Activated T-cell treated with anti-CD3 and anti-CD28 coated beads, Interleukin-2, amount 50 U/mL, for 48 hours (primary cell): ENCODE measurements around the gene ASB7.
"Not testable (repeated sequence)": the region's sequence is repeated elsewhere in the genome, so short reads cannot be mapped to it uniquely, and the experiment has no call there.

Experiments
- DNase-seq, 2 experiments: peaks; one replicate each; pipeline ENCODE4 v3.0.0-alpha.2; 2020

The ASB7 gene, protein sequence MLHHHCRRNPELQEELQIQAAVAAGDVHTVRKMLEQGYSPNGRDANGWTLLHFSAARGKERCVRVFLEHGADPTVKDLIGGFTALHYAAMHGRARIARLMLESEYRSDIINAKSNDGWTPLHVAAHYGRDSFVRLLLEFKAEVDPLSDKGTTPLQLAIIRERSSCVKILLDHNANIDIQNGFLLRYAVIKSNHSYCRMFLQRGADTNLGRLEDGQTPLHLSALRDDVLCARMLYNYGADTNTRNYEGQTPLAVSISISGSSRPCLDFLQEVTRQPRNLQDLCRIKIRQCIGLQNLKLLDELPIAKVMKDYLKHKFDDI

DNA sequence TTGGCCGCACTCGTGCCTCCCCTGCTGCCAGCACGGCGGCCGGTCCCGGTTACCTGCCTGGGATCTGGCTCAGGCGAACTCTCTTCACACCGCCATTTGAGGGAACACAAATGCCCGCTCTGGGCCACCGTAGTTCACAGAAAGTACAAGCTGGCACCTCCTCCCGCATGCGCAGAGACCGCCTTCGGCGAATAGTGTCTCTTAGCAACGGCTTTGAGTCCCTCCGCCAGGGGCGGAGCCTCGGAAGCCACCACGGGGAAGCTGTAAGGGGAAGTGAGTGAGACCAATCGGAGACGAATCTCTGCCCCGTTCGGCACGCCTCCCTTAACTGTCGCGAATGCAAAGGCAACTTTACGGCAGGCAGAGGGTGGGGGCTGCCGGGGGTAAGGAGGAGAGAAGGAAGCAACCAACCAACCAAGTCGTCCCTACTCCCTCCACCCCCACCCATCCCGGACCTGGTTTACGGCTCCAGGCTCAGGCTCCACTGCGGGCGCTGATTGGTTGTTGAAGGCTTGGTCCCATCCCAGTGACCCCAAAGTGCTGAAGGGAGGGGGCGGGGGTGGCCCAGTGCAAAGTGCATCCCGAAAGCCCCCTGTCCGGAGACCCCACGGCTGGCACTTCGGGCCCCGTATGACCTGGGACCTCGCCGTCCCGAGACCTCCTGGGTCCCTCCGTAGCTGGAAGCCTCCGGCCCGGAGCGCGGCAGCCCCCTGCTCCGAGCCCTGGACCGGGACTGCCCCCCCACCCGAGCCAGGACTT, at the start of gene ASB7, which contains the start of gene LINS1:
Gene ASB7 (plus strand): TSS at position 526 of the 759 bp plus-strand sequence. CDS start 9,628 bp downstream, outside the sequence.
Gene LINS1 (minus strand): TSS at position 121 of the 759 bp plus-strand sequence. CDS start 21,342 bp downstream, outside the sequence.
- peak; percentile 99 for DNase-seq

DNA sequence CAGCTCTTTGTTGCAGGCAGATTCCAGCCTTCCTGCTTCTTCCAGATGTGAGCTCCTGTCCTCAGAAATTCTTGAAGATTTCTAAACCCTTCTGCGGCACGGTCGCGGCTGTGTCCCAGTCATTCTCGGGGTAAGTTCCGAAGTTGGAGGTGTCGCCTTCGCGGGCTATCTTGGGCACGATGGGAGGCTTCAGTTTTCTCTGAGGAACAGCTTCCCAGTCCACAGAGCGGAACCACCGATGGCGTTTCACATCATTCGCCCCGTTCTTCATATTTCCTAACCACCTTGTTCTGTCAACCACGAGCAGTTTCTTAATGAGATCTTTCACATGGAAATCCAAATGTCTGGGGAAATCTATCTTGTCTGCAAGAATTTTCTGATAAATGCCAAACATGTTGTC, 48.9 kb upstream of the ASB7 start:
- no peak for DNase-seq

DNA sequence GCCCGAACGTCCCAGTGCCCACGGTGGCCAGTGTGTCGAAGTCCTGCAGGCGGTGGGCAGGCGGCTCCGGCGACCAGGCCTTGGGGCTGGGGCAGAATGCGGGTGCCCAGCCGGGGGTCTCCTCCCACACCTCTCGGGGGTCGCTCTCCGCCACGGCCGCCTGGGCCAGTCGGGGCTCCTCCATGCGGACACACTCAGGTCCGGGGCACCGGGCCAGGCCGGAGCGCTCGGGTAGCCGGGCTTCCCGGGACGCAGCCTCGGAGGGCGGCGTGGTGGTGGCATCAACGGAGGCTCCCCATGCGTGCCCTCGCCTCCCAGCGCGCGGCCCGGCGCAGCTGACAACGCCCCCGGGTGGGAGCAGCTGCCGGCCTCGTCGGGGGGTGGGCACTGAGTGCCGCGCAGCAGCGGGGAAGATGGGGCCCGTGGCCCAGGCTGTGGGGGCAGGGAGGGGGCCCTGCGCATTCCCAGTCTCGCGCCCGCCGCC, 43.6 kb upstream of the ASB7 start:
- DNase-seq: no peak

DNA sequence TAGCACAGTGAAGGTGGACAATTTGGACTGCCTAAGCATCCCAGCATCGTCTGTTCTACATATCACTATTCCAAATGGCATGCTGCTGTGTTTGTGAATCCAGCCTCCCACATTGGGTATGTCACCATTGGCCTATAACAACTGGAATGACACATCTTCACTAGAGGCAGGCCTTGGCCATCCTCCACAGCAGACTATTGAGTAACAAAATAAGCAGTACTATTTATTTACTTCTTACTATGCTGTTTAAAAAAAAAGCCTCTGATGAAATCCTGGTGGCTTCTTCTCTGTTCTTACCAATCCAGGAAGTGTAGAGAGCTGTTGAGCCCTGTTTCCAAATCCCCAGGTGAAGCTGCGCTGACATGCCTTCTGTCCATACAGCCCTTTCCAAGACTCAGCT, 43.1 kb upstream of the ASB7 start:
- DNase-seq: no peak

DNA sequence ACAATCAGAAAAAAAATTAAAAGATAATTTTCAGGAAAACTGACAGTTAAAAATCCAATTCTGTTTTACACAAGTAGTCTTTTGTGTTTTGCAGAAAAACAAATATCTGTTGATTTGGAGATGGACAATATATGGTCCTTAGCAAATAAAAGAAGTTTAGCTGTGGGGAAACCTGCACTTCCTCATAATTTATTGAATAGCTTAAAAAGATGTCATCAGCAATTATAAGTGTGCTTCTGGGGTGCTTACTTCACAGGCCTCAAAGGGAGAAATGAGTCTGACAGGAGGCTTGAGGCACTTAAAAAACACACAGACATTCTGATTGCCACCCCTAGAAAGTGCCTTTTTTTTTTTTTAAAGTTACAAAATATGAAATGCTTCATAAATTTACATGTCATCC, 42.1 kb upstream of the ASB7 start:
- DNase-seq: no peak

DNA sequence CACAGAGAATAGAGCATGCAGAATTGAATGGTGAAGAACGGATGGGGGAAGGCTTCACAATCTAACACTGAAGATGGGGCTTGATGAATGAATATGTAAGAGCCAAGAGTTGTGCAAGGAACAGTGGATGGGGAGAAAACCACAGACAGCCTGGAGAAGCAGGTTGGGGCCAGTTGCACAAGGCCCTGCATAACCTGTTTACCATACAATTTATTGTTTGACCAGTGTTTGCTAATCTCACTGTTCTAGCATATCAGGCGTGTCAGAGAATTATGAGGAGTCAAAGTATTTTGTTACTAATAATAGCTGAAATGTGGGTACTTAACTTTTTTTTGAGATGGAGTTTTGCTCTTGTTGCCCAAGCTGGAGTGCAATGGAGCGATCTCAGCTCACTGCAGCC, 36.8 kb upstream of the ASB7 start:
- DNase-seq: no peak

DNA sequence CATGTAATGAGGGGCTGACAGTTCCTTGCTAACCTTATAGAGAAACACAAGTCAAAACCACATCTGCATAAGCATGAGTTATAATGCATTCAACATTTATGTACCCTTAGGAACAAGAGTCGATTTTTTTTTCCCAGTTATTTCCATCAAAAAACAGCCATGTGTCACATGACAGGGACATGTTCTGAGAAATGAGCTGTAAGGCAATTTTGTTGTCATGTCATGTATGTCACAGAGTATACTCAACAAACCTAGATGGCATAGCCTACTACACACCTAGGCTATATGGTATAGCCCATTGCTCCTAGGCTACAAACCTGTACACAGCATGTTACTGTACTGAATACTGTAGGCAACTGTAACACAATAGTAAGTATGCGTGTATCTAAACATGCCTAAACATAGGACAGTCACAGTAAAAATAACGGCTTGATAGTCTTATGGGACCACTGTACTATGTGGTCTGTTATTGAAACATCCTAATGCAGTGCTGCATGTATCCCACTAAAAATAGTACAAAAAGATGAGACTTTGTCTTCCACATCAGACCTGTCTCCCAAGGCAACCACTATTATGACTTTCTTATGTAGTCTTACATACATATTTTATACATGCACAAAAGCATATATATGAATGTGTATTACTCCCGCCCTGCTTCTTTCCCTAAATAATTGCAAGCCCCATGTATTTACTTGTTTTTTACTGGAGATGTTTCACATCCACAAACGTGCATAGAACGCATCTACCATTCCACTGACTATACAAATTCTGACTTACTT, 35.4 kb upstream of the ASB7 start:
- no peak for DNase-seq

DNA sequence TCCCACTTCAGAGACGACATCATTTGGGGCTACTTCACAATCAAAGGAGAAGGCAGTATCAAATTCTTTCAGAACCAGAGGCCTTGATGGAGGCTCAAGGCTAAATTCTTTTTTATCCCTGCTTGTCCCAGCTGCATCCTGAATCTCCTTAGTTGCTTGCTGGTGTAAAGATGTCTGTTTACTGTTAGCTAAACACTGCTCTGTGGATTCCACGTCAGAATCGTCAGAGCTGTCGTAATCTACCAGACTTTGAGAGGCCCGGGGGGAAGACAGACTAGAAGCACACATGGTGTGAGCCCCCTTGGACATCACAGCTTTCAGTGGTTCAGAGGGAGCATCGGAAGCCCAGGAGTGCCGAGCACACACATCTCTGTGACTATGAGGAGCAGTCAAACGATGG, 33.0 kb upstream of the ASB7 start:
- DNase-seq: no peak

DNA sequence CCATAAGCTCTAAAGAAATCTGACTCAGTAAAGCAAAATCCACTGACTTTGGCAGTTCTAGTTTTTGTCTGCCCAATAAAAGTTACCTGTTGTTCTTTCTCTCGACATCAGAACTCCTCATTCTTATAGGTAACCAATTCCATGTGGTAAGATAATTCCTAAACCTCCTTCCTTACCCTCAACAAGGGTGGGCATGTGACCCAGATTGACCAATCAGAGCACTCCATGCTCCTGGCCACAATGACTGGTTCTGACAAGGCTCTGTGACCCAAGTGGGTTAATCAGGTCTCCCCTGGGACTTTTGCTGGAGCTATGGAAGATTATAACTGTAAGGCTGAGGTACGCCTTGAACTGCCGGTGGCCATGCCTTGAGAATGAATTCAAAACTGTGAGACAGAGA, 32.1 kb upstream of the ASB7 start:
- no peak for DNase-seq

DNA sequence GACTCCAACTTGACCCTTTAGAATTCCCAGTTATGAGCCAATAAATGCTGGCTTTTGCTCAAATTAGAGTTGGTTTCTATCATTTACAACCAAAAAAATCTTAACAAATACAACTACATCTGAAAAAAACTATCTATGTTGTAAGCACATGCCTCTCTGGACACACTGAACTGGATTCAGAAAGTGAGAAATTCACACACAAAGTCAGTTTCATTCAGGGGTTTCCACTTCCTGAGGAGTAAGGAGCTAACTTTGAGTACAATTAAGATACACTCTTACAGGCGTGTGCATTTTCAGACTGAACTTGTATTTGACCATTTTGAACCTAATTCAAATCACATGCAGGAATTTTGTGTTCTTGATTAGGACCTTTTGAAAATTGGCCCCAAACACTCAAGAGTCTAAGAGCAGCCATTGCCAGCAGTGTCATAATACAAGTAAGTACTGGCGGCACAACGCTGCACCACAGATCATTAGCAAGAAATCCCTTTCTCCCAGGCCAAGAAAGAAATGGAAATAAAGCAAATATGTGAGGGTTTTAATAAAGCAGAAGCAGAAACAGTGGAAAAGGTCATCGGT, 31.6 kb upstream of the ASB7 start:
- DNase-seq: no peak

DNA sequence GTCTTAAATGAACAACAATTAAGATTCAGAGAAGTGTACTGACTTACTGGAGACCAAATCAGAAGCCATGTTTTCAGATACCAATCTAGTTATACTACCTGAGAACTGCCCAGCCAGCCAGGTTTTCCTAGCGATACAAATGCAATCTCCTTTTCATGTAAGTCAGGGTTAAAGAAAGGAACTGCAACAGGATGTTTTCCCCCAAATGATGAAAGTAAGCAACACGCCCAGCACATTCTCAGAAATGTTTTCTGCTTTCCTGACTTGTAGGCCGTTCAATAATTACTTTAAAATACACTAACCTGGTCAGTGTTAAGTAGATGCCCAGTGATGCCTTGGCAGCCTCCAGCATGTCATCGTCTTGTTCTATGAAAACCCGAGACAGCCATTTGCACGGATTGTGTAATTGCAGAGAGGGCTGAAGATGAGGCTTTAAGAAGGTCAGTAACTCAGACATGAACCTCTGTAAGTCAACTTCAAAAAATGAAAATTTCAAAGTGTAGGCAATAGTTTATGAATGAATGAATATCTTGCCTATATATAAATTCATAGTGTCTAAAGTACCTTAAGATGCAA, 30.7 kb upstream of the ASB7 start:
- DNase-seq: no peak

DNA sequence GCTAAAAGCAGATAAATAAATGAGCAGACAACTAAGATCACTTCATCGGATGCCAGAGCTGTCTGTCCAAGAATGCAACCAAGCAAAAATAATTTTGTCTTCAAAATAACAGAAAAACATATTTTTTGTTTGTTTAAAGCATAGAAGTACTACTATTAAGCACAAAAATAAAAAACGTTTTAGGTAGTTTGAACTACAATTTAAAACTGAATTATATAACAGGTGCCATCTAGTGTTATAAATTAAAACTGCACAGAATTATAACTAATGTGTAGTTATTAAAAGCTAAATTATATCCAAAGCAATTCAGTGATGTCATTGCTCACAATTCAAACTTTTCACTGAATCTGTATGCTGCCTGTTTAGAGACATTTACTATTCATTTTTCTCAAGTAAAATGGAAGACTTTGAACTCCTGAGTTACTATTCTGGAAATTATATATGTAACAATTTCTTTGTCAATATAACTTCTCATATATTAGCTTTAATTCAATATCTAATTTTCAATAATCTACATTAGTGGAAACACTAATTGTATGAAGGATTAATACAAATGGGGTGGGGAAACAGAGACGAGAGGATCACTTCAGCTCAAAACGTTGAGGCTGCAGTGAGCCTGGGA, 29.9 kb upstream of the ASB7 start:
- DNase-seq: no peak

DNA sequence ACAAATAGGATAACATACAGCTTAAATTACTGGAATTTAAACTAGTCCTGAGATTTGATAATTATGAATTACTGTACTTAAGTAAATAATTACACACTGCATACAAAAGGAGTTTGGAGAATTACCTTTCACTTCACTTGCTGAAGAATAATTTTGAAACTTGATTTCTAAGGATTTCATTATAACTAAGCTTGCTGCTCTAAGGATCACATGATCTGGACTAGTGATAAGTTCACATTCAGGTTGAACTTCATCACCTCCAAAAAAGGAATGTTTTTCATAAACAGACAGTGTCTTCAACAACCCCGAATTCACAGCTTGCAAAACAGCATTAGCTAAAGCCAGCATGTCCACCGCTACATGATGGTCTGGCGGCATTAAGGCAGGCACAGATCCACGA, 28.9 kb upstream of the ASB7 start:
- no peak for DNase-seq

DNA sequence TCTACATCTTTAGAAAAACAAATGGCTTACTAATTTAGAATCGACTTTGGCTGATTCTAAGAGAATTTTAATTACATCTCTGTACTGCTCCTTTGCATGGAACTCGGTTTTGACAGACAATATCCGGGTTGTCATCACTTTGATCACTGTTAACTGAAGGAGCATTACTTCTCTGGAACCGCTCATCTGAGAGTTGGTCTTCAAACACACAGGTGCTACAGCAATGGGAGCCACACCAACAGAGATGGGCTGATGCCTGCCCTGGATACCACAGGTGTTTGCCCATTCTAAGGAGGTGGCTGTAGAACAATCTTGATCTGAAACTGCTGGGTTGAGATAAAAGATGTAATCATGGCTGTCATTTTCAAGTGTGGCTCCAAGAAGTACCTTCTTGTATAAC, 22.0 kb upstream of the ASB7 start:
- DNase-seq: no peak

DNA sequence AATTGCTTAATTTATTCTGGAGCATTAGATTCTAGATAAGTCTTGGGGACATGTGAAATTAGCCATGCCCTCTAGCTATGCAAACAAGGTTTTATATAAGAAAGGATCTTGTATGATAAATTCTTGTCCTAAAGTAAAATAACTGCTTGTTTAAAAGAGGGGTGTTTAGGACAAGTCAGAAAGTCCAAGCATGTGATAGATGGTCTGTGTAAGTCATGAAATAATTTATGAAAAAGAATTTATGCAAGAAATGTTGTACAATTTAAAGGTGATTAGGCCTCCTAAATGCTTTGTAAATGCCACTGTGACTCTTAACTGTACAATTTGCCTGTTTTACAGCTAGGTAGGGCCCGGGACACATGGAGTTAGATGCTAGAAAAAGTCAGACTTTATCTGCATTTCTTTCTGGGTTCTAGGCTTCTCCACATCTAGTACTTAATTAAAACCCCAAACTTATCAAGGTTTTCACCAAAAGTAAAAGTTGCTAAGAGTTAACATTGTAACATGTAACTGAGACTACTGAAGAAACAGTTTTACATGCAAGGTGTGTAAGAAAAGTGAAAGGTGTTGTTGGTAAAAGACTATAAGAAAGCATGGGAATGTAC, 13.6 kb upstream of the ASB7 start:
- DNase-seq: no peak

DNA sequence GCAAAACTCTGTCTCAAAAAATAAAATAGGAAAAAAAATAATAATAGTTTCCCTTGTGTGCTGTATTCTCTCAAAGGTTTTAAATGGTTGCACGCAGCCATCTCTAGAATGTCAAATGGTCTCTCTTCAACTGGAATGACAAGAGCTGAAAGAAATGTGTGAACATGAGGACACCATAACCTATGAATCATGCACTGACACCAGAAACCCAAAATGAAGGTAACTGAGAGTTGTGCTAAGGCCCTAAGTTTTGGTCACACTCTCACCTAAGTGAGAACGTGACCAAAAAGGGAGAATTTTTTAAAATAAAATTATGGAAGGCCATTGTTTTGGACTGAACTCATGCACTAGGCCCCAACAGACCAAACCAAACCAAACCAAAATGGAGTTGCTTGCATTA, 11.2 kb upstream of the ASB7 start:
- DNase-seq: not testable (repeated sequence)

DNA sequence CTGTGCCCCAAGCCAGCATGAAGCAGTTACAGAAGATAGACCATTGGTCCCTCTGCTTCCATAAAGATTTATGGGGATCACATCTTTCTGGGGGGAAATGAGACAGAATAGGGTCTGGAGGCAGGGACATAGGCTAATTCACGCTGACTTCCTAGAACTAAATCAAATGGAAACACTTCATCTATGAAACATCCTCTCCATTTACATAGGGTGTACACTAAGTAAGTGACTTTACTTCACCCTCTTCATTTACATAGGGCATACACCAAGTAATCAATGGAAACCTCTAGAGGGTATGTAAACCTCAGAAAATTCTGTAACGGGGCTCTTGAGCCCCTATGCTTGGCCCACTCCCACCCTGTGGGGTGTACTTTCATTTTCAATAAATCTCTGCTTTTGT, 10.6 kb upstream of the ASB7 start:
- no peak for DNase-seq

DNA sequence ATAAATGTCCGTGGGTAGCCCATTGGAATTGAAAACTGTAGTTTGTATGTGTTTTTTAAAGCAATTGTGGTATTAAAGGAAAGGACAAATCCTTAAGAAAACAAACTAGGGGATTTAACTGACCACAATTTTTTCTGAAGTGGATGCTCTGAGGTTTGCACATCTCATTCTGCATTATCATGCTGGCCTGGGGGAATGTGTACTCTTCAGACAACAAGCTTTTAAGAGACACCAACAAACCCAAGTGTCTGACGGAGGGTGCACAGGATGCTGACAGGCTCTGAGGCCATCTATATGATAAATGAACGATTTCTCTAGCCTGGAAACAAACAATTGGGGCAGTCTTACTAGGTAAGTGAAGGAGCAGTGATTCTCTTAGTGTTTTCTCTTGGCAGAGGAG, 9.5 kb upstream of the ASB7 start:
- DNase-seq: no peak

DNA sequence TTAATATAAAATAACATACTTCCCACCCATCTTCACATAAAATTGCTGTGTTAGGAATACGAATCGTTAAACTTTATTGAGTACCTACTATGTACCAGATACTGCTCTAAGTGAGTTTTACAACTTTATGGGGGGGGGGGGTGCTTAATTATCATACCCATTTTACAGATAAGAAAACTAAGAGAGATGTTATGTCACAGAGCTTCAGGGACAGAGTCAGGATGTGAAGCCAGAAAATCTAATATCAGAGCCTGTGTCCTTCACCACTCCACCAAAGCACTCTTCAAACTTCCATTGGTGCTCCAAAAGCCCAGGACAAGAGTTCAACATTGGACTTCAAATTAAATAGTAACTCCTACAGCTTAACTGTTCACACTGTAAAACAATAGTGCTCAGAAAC, 9.0 kb upstream of the ASB7 start:
- no peak for DNase-seq

DNA sequence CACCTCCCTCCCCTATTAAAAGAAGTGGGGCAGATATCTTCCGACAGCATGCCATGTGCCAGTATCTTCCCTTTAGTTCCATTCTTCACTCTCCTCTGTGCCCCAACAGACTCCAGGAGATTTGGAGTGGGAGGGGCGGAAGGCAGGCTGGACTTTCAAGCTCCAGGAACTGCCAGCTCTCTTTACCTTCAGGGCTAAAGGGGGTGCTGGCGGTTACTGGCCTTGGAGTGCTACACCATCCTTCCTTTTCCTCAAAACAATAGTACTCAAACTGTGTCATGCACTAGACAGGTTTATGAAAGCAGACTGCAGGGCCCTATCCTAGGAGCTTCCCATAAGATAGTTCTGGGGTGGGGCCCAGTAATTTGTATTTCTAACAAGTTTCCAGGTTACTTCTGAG, 6.4 kb upstream of the ASB7 start:
- peak; percentile 39 to 48 for DNase-seq

DNA sequence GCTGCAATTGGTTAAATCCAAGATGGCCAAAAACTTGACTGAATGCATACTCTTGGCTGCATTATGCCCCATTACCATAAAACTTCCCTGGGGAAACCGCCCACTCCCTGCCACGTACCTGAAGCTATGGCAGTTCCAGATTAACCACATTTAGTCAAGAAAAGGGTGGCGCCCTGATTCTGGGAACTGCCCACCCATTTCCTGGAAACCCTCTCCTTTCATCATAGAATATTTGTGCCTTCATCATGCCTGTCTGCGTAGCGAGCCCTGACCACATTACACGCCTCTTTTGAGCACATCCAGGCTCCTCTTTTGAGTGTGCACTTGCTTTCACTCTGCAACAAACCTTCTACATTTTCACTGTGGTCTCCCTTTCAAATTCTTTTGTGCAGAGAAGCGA, 5.6 kb upstream of the ASB7 start:
- peak; percentile 96 to 98 for DNase-seq

DNA sequence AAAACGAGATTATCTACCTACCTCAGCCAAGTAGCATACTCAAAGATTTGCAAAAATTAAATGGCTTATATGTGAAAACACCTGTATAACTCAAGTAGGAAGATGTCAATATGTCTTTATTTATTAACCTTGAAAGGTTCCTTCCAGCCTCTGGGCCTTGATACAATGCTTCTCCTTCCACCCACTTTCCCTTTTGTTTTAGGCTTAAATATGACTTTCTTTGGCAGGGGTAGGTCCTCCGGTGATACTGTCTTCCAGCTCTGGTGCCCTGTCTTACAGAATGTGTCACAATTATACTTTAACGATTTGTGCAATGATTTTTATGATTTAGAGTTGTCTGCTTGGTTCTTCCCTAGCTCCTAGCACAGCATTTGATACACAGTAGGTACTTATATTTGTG, 4.5 kb upstream of the ASB7 start:
- DNase-seq: no peak
